Natural killer cell (primary cell): ENCODE data around the gene ELMOD3. TPM values are rescaled to one million over a fixed set of nuclear protein-coding genes. Genes with fewer than 3 reads are reported as not detected.
"Not testable (repeated sequence)": the region's sequence is repeated elsewhere in the genome, so short reads cannot be mapped to it uniquely, and the experiment has no call there.

ENCODE experiments used
- ATAC-seq, 3 donors: fragments of 150-1000 bp in 2 of 3; fragments of 200-7000 bp in 1 of 3; cut with Tn5 transposase; 1 replicate in 1 of 3; 2 replicates in 2 of 3; pipeline ENCODE4 v1.10.0; 2021; ENCODE audit warnings: mild to moderate bottlenecking in 2 of 3, moderate library complexity in 2 of 3
- DNase-seq, 2 donors: peaks; one replicate each; pipeline versions ENCODE4 v3.0.0 to v3.0.0-alpha.2; 2013 to 2021; ENCODE audit warnings: mixed read lengths in 1 of 2
- H3K27ac ChIP-seq: one replicate; pipeline ENCODE4 v1.5.1; 2013; ENCODE audit warnings: mild to moderate bottlenecking, low read length
- H3K27me3 ChIP-seq: one replicate; pipeline ENCODE4 v1.6.1; 2013; ENCODE audit warnings: low read length; ENCODE audit not compliant: control insufficient read depth, insufficient read depth
- H3K36me3 ChIP-seq: one replicate; pipeline ENCODE4 v1.6.1; 2013; ENCODE audit warnings: low read length; ENCODE audit not compliant: control insufficient read depth, insufficient read depth
- H3K4me1 ChIP-seq: one replicate; pipeline ENCODE4 v1.6.1; 2013; ENCODE audit warnings: low read length; ENCODE audit not compliant: control insufficient read depth, insufficient read depth
- H3K4me3 ChIP-seq: one replicate; pipeline ENCODE4 v1.5.1; 2013; ENCODE audit warnings: low read length
- H3K9me3 ChIP-seq: one replicate; pipeline ENCODE4 v1.6.1; 2013; ENCODE audit warnings: low read length; ENCODE audit not compliant: control insufficient read depth, insufficient read depth
- H3K27ac Mint-ChIP-seq, 2 donors: one replicate each; pipeline ENCODE4 v1.8.0; 2022; ENCODE audit warnings: mild to moderate bottlenecking in 2 of 2, mixed read lengths in 2 of 2, moderate library complexity in 1 of 2
- H3K27me3 Mint-ChIP-seq, 2 donors: one replicate each; pipeline ENCODE4 v1.8.0; 2022; ENCODE audit warnings: low read depth in 2 of 2, mixed read lengths in 2 of 2
- H3K36me3 Mint-ChIP-seq: one replicate; pipeline ENCODE4 v1.8.0; 2022; ENCODE audit warnings: mixed read lengths
- H3K4me1 Mint-ChIP-seq, 2 donors: one replicate each; pipeline ENCODE4 v1.8.0; 2022; ENCODE audit warnings: mixed read lengths in 2 of 2
- H3K4me3 Mint-ChIP-seq: one replicate; pipeline ENCODE4 v1.8.0; 2022; ENCODE audit warnings: mild to moderate bottlenecking, moderate library complexity, mixed read lengths
- H3K9me3 Mint-ChIP-seq, 2 donors: one replicate each; pipeline ENCODE4 v1.8.0; 2022; ENCODE audit warnings: mixed read lengths in 2 of 2
- WGBS: methylation state at CpG from one replicate; pipeline ENCODE4 v1.1.7; 2013; ENCODE audit warnings: missing lambda C conversion rate; ENCODE audit not compliant: insufficient coverage; 5-methylcytosine and 5-hydroxymethylcytosine counted together
- intact Hi-C: fragments of 100-400 bp; cut with micrococcal nuclease; formaldehyde crosslinking; loops from one replicate; pipeline ENCODE4 v1.14.2; 2022
- total RNA-seq, 4 donors: library from RNA; stranded (reverse); fragments of 120-200 nt in 1 of 4; gene quantifications; one replicate each; pipeline versions ENCODE4 v1.2.3 to v1.2.4, GENCODE V29; 2013 to 2022
- TF ChIP-seq, protein P1 (sequence below): fragments of 200-600 bp; IDR thresholded peaks from one replicate; pipeline ENCODE4 v1.8.0; 2022; ENCODE audit warnings: antibody characterized with exemption

The ELMOD3 gene
- total RNA-seq, 3 donors from 2014 or later (not counting 1 experiment from before 2014, with no cell fraction given) = 22.4 to 33.9 (median 24.8) TPM

DNA sequence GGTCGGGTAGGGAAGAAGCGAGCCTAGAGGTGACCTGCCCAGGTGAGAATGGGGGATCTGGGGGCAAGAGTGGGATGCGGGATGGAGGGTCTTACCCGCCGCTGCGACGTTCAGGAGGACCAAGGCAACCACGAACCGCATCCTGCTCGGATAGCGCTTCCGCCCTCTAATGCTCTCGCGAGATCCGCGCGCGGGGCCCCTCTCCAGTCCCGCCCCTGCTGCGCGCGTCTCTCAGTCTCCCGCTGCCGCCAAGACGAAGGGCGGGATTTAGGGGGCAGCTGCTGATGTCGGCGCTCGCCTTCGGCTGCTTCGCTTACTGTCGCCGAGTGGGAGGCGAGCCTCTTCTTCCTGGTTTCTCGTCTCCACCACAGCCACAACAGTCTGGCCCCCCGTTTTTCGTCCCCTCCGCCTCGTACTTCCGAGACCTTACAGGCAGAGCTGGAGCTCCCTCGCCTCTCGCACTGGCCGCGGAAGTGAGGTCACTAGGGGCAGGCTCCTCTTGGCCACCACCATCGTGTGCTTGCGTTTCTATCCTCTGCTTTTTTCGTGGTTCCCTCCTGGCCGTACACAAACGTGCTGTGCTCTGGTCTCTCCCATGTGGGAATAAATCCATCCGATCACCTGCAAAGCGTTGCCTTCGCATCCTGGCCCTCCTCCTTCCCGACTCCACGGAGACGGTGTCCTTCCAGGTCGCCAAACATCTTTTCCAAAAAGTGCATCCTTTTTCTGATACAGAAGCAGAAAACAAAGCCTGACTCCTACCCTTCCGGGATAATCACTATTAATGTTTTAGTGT is 26.5 kb upstream of the ELMOD3 start, which contains the start of gene TGOLN2:
Gene TGOLN2, minus strand, starts transcription at position 168 of the 796 bp plus-strand sequence. Its CDS starts 27 bp downstream, at position 141.
- peak; percentile 91 to 97 (median 92) for ATAC-seq
- Histone ChIP-seq H3K36me3 (peaks cover 24% of the 10 kb centered on the region), H3K4me1 (peaks cover 40% of the 10 kb centered on the region), H3K9me3 (no peaks in the 10 kb centered on the region), H3K27ac (peak within 1 kb of the TSS; percentile 98), H3K27me3 (no peaks in the 10 kb centered on the region), H3K4me3 (peak within 1 kb of the TSS; percentile 67)
- peak; percentile 96 to 97 for DNase-seq
- TF ChIP-seq, protein P1, sequence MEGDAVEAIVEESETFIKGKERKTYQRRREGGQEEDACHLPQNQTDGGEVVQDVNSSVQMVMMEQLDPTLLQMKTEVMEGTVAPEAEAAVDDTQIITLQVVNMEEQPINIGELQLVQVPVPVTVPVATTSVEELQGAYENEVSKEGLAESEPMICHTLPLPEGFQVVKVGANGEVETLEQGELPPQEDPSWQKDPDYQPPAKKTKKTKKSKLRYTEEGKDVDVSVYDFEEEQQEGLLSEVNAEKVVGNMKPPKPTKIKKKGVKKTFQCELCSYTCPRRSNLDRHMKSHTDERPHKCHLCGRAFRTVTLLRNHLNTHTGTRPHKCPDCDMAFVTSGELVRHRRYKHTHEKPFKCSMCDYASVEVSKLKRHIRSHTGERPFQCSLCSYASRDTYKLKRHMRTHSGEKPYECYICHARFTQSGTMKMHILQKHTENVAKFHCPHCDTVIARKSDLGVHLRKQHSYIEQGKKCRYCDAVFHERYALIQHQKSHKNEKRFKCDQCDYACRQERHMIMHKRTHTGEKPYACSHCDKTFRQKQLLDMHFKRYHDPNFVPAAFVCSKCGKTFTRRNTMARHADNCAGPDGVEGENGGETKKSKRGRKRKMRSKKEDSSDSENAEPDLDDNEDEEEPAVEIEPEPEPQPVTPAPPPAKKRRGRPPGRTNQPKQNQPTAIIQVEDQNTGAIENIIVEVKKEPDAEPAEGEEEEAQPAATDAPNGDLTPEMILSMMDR = no peak
- peak within 1 kb of the TSS; percentile 97 for H3K4me3 Mint-ChIP-seq
- H3K36me3 Mint-ChIP-seq = no peaks in the 10 kb centered on the region
- no peaks in the 10 kb centered on the region for H3K27me3 Mint-ChIP-seq
- H3K4me1 Mint-ChIP-seq = peaks cover 59 to 62% of the 10 kb centered on the region in 2 donors
- intact Hi-C loops = loop anchor here (1.0 to 2.0 kb wide), 2 partner anchors 26 to 233 kb away; partner anchors contain the start of genes ELMOD3, GGCX and RETSAT
- WGBS = under 1% methylated on average over 56 of the region's 57 CpGs
- H3K9me3 Mint-ChIP-seq = no peaks in the 10 kb centered on the region
- H3K27ac Mint-ChIP-seq = peak within 1 kb of the TSS; percentile 99 to 100

DNA sequence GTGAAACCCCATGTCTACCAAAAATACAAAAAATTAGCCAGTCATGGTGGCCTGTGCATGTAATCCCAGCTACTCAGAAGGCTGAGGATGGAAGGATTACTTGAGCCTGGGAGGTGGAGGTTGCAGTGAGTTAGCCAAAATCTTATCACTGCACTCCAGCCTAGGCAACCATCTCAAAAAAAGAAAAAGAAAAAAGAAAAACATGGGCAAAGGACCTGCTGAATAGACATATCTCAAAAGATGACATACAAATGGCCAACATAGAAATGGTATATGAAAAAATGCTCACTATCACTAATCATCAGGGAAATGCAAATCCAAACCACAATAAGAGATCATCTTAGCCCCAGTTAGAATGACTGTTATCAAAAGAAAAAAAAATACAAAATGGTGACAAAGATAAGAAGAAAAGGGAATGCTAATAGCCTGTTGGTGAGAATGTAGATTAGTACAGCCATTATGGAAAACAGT is 25.4 kb upstream of the ELMOD3 start:
- Histone ChIP-seq H3K27ac (no peak overlapping the region), H3K4me1 (peaks cover 28% of the 10 kb centered on the region), H3K9me3 (no peaks in the 10 kb centered on the region), H3K4me3 (no peak overlapping the region), H3K36me3 (peaks cover 14% of the 10 kb centered on the region), H3K27me3 (no peaks in the 10 kb centered on the region)
- peaks cover 47 to 50% of the 10 kb centered on the region in 2 donors for H3K4me1 Mint-ChIP-seq
- DNase-seq (no peak), ATAC-seq (no peak)
- H3K27me3 Mint-ChIP-seq = no peaks in the 10 kb centered on the region
- intact Hi-C loops = loop anchor here (2.0 kb wide), 1 partner anchor 232 kb away; the partner anchor contains the start of gene GGCX
- H3K27ac Mint-ChIP-seq = peak overlapping the region; percentile 99 to 100
- peak overlapping the region; percentile 1 for H3K4me3 Mint-ChIP-seq
- TF ChIP-seq, protein P1 = no peak
- no peaks in the 10 kb centered on the region for H3K9me3 Mint-ChIP-seq
- H3K36me3 Mint-ChIP-seq = no peaks in the 10 kb centered on the region

DNA sequence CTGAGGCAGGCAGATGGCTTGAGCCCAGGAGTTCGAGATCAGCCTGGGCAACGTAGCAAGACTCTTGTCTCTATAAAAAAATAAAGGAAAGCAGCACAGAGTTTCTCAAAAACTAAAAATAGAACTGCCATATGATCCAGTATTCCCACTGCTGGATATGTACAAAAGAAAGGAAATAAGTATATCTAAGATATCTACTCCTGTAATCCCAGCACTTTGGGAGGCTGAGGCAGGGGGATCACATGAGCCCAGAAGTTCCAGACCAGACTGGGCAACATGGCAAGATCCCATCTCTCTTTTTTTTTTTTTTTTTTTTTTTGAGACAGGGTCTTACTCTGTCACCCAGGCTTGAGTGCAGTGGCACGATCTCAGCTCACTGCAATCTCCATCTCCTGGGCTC is 24.9 kb upstream of the ELMOD3 start:
- not testable (repeated sequence) for H3K9me3 Mint-ChIP-seq, H3K9me3 ChIP-seq, H3K27me3 ChIP-seq, H3K36me3 ChIP-seq, DNase-seq, H3K27ac ChIP-seq, H3K4me3 ChIP-seq, H3K4me3 Mint-ChIP-seq, H3K27me3 Mint-ChIP-seq, H3K36me3 Mint-ChIP-seq, ATAC-seq
- Mint-ChIP-seq H3K4me1 (peaks cover 42 to 45% of the 10 kb centered on the region in 2 donors), H3K27ac (peak overlapping the region in 1 of 2 donors; percentile 100)
- intact Hi-C loops = loop anchor here (2.0 kb wide), 1 partner anchor 231 kb away; the partner anchor contains the start of gene GGCX
- 100% methylated on average over 1 of the region's 3 CpGs for whole genome bisulfite sequencing
- peaks cover 24% of the 10 kb centered on the region for H3K4me1 ChIP-seq

DNA sequence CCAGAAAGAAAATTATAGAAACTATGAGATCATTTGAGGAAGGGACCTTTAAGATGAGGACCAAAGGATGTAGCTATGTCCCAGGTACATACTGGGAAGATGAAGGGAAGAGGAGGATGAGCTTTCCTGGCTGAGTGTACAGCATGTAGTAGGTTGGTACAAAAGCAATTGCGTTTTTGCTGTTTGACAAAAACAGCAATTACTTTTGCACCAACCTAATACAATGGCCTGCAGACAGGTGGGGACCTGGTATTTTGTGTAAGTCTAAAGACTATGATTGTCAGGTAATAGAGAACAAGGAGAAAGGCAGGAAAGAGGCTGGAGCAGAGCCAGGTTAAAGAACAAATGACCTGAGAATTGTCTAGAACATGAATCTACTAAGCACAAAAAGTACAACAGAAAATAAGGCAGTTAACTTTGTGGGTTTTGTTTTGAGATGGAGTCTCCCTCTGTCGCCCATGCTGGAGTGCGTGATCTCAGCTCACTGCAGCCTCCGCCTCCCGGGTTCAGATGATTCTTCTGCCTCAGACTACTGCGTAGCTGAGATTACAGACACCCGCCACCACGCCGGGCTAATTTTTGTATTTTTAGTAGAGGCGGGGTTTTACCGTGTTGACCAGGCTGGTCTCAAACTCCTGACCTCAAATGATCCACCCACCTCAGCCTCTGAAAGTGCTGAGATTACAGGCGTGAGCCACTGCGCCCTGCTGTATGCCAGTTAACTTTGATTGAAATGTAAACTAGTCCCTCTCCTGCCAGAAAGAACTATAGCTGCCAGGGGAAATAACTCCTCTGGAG is 23.5 kb upstream of the ELMOD3 start:
- no peak overlapping the region for H3K27ac Mint-ChIP-seq
- DNase-seq (no peak), ATAC-seq (no peak)
- H3K4me3 Mint-ChIP-seq = no peak overlapping the region
- no peak overlapping the region for H3K4me3 ChIP-seq
- no peaks in the 10 kb centered on the region for H3K9me3 Mint-ChIP-seq
- H3K36me3 ChIP-seq = peaks cover under 1% of the 10 kb centered on the region
- no peaks in the 10 kb centered on the region for H3K9me3 ChIP-seq
- H3K27ac ChIP-seq = no peak overlapping the region
- peaks cover 29 to 32% of the 10 kb centered on the region in 2 donors for H3K4me1 Mint-ChIP-seq
- peaks cover 13% of the 10 kb centered on the region for H3K4me1 ChIP-seq
- no peaks in the 10 kb centered on the region for H3K36me3 Mint-ChIP-seq
- intact Hi-C loops = no loop called here
- 69% methylated on average over 10 of the region's 13 CpGs for WGBS
- no peaks in the 10 kb centered on the region for H3K27me3 ChIP-seq
- no peaks in the 10 kb centered on the region for H3K27me3 Mint-ChIP-seq
- TF ChIP-seq, protein P1 = no peak

DNA sequence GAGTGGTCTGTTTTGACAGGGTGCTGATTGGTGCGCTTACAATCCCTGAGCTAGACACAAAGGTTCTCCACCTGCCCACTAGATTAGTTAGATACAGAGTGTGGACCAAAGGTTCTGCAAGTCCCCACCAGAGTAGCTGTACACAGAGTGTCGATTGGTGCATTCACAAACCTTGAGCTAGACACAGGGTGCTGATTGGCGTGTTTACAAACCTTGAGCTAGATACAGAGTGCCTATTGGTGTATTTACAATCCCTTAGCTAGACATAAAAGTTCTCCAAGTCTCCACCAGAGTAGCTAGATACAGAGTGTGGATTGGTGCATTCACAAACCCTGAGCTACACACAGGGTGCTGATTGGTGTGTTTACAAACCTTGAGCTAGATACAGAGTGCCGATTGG is 20.7 kb upstream of the ELMOD3 start:
- H3K9me3 ChIP-seq, H3K27me3 Mint-ChIP-seq, H3K4me3 Mint-ChIP-seq, H3K4me3 ChIP-seq, intact Hi-C loops, H3K9me3 Mint-ChIP-seq, H3K27me3 ChIP-seq, H3K36me3 ChIP-seq, H3K4me1 Mint-ChIP-seq, ATAC-seq, H3K27ac Mint-ChIP-seq, H3K27ac ChIP-seq, DNase-seq, H3K4me1 ChIP-seq, H3K36me3 Mint-ChIP-seq: not testable (repeated sequence)
- WGBS = 100% methylated on average over 3 of the region's 4 CpGs
